ENCODE data around the gene CASP12. TPM values are rescaled to one million over a fixed set of nuclear protein-coding genes. Genes with fewer than 3 reads are reported as not detected.

The CASP12 gene
- total and polyA plus RNA-seq, 7 donors: 0.10 to 0.38 TPM; not detected in 5

GRCh38 chr11:104852811-104853210 is 45.4 kb downstream of the CASP12 start:
- 95 to 97% (median 97%) methylated on average over 1 of the region's 1 CpG for WGBS, 3 donors
- Histone ChIP-seq H3K4me3 (no peak overlapping the region), H3K36me3 (ENCODE audit: insufficient read depth in 1 of 2, low read depth in 1 of 2) (no peaks in the 10 kb centered on the region), H3K27ac (no peak overlapping the region), H3K27me3 (ENCODE audit: insufficient read depth in 3 of 3, low read length in 2 of 3) (no peaks in the 10 kb centered on the region), H3K9me3 (no peaks in the 10 kb centered on the region), H3K4me1 (no peaks in the 10 kb centered on the region)
- intact Hi-C loops (cut with DNase I): no loop called here
- DNase-seq: no peak
- no peak for TF ChIP-seq CTCF (IDR thresholded peaks at IDR 0.05)
- ATAC-seq: no peak

- Histone ChIP-seq H3K27me3 (ENCODE audit: insufficient read depth in 3 of 3, low read length in 2 of 3) (no peaks in the 10 kb centered on the region), H3K36me3 (ENCODE audit: insufficient read depth in 1 of 2, low read depth in 1 of 2) (no peaks in the 10 kb centered on the region), H3K9me3 (no peaks in the 10 kb centered on the region), H3K27ac (no peak overlapping the region), H3K4me3 (no peak overlapping the region), H3K4me1 (no peaks in the 10 kb centered on the region)
- ATAC-seq (no peak), DNase-seq (no peak)
- WGBS, 3 donors: 91 to 97% (median 94%) methylated on average over 3 of the region's 3 CpGs
- intact Hi-C loops (cut with DNase I): no loop called here
- TF ChIP-seq CTCF (IDR thresholded peaks at IDR 0.05): no peak
Measured at GRCh38 chr11:104846216-104846615, 52.0 kb downstream of the CASP12 start.

- Histone ChIP-seq H3K27ac (no peak overlapping the region), H3K9me3 (no peaks in the 10 kb centered on the region), H3K36me3 (ENCODE audit: insufficient read depth in 1 of 2, low read depth in 1 of 2) (no peaks in the 10 kb centered on the region), H3K27me3 (ENCODE audit: insufficient read depth in 3 of 3, low read length in 2 of 3) (no peaks in the 10 kb centered on the region), H3K4me3 (no peak overlapping the region), H3K4me1 (no peaks in the 10 kb centered on the region)
- no peak for ATAC-seq
- intact Hi-C loops (cut with DNase I): no loop called here
- no peak for TF ChIP-seq CTCF (IDR thresholded peaks at IDR 0.05)
- no peak for DNase-seq
- WGBS, 3 donors: 75 to 78% (median 77%) methylated on average over 1 of the region's 1 CpG
Measured at GRCh38 chr11:104844451-104844850, 53.8 kb downstream of the CASP12 start.

DNA sequence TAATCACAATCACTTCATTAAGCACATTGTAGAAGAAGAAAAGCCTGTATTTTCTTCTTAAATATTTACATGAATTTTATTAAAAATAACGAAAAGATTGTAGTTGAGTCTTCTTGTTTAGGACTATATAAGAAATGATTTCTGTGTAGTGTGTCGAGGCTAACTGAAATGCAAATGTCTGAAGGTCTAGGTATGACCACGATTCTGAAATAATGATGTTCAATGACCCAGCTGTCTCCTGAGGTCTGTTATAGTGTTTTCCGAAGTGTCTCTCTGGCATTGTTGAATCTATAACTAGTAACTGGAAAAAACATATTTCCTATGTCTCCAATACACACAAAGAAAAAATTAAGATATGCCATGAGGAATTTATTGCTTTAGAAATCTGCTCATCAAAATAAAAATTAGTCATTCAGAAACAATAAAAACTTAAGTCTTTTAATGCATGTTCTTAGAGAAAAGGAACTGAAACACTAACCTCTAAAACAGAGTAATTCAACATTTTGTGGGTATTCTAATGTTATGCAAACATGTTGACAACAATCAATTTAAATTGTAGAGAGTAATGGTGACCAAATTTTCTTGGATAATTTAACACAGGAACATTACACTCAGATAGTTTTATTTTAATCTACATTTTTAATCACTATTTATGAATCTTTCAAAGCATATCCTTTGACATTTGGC is 55.0 kb downstream of the CASP12 start:
- 86 to 88% (median 87%) methylated on average over 4 of the region's 4 CpGs for WGBS, 3 donors
- H3K4me3 ChIP-seq: no peak overlapping the region
- intact Hi-C loops (cut with DNase I): no loop called here
- H3K9me3 ChIP-seq: no peaks in the 10 kb centered on the region
- no peaks in the 10 kb centered on the region for H3K36me3 ChIP-seq (ENCODE audit: insufficient read depth in 1 of 2, low read depth in 1 of 2)
- no peaks in the 10 kb centered on the region for H3K27me3 ChIP-seq (ENCODE audit: insufficient read depth in 3 of 3, low read length in 2 of 3)
- TF ChIP-seq CTCF (IDR thresholded peaks at IDR 0.05): no peak
- no peak overlapping the region for H3K27ac ChIP-seq
- H3K4me1 ChIP-seq: no peaks in the 10 kb centered on the region
- no peak for DNase-seq
- ATAC-seq: no peak

- Histone ChIP-seq H3K27me3 (ENCODE audit: insufficient read depth in 3 of 3, low read length in 2 of 3) (no peaks in the 10 kb centered on the region), H3K9me3 (no peaks in the 10 kb centered on the region), H3K36me3 (ENCODE audit: insufficient read depth in 1 of 2, low read depth in 1 of 2) (no peaks in the 10 kb centered on the region), H3K27ac (no peak overlapping the region), H3K4me1 (no peaks in the 10 kb centered on the region), H3K4me3 (no peak overlapping the region)
- ATAC-seq (no peak), DNase-seq (no peak)
- intact Hi-C loops (cut with DNase I): no loop called here
- WGBS, 3 donors: 72 to 81% (median 74%) methylated on average over 2 of the region's 2 CpGs
- TF ChIP-seq CTCF (IDR thresholded peaks at IDR 0.05): no peak
Measured at GRCh38 chr11:104841973-104842525, 56.2 kb downstream of the CASP12 start.

Data from psoas muscle (tissue), 8 donors.